ENCODE results near the gene FUNDC1.
"Not testable (repeated sequence)": the region's sequence is repeated elsewhere in the genome, so short reads cannot be mapped to it uniquely, and the experiment has no call there.

Gene FUNDC1

DNA sequence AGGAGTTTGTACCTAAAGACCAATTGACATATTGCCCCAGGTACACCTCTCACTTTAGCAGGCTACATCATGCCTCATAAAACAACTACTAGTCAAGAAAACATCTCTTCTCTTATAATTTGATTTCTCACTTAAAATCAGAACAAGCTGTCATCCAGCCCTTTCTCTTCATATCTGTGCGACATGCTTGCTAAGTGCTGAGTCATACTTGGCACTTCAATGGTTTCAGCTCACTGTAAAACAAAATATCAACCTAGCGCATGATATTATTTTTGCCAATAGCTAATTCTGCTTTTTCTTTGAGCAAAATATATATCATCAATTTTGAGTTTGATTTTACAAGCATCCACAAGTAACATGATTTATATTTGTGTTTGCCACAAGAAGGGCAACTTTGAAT is 27.9 kb upstream of the FUNDC1 start:
- H3K79me2 ChIP-seq (ENCODE audit: insufficient read depth, low read depth): no peaks in the 10 kb centered on the region
- TF ChIP-seq, protein P1, sequence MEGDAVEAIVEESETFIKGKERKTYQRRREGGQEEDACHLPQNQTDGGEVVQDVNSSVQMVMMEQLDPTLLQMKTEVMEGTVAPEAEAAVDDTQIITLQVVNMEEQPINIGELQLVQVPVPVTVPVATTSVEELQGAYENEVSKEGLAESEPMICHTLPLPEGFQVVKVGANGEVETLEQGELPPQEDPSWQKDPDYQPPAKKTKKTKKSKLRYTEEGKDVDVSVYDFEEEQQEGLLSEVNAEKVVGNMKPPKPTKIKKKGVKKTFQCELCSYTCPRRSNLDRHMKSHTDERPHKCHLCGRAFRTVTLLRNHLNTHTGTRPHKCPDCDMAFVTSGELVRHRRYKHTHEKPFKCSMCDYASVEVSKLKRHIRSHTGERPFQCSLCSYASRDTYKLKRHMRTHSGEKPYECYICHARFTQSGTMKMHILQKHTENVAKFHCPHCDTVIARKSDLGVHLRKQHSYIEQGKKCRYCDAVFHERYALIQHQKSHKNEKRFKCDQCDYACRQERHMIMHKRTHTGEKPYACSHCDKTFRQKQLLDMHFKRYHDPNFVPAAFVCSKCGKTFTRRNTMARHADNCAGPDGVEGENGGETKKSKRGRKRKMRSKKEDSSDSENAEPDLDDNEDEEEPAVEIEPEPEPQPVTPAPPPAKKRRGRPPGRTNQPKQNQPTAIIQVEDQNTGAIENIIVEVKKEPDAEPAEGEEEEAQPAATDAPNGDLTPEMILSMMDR (conservative IDR thresholded peaks at IDR 0.05; ENCODE audit: low read depth, low read length): no peak
- H3K4me3 ChIP-seq (IDR thresholded peaks at IDR 0.05; ENCODE audit: insufficient read depth, low read depth, low read length): no peak overlapping the region
- H3K27me3 ChIP-seq (ENCODE audit: insufficient read depth, low read depth): no peaks in the 10 kb centered on the region
- no peak overlapping the region for H3K9ac ChIP-seq
- H3K36me3 ChIP-seq (ENCODE audit: insufficient read depth): no peaks in the 10 kb centered on the region
- H3K27ac ChIP-seq: no peak overlapping the region
- H3K4me2 ChIP-seq: no peak overlapping the region
- H2AFZ ChIP-seq (ENCODE audit: low read depth): no peak overlapping the region
- no peaks in the 10 kb centered on the region for H3K4me1 ChIP-seq (ENCODE audit: low read depth, poor library complexity, severe bottlenecking)
- no peaks in the 10 kb centered on the region for H4K20me1 ChIP-seq (ENCODE audit: insufficient read depth)

DNA sequence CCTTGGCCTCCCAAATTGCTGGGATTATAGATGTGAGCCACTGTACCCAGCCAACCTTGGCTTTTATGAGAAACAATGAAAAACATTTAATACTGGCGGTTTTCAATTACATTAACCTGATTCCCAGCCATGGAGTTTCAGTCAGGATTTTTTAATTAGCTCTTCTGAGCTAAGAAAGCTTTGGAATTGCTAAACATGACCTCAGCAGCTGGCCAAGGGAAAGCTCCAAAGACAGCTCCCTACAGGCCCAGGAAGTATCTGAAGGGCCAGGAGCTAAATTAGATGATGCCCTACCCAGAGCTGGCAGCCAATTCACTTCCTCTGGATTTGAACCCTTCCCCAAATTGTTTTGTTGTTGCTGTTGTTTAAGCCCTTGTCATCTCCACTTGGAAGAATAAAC is 26.5 kb upstream of the FUNDC1 start:
- Histone ChIP-seq H3K27me3 (ENCODE audit: insufficient read depth, low read depth) (no peaks in the 10 kb centered on the region), H4K20me1 (ENCODE audit: insufficient read depth) (no peaks in the 10 kb centered on the region), H3K4me2 (no peak overlapping the region), H3K9ac (no peak overlapping the region), H3K36me3 (ENCODE audit: insufficient read depth) (no peaks in the 10 kb centered on the region), H3K79me2 (ENCODE audit: insufficient read depth, low read depth) (no peaks in the 10 kb centered on the region), H3K4me3 (IDR thresholded peaks at IDR 0.05; ENCODE audit: insufficient read depth, low read depth, low read length) (no peak overlapping the region), H3K27ac (no peak overlapping the region), H2AFZ (ENCODE audit: low read depth) (no peak overlapping the region), H3K4me1 (ENCODE audit: low read depth, poor library complexity, severe bottlenecking) (no peaks in the 10 kb centered on the region)
- TF ChIP-seq, protein P1 (conservative IDR thresholded peaks at IDR 0.05; ENCODE audit: low read depth, low read length): no peak

DNA sequence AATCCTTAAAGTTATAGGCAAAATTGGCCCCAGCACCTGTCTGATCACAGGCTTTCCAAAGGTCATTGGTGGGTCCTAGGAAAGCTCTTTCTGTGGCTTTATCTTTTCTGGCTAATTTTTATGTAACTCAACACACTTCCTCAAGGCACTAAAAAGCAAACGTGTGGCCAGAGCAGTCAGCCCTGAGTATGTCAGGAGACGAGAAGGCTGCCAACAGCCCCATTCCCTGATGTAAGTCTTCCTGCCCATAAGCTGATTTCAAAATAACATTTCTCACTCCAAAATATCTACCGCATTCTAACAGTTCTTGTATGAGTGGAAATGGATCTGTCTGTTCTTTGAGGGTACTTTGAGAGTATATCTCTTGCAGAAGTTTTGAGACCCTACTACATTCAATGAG is 25.5 kb upstream of the FUNDC1 start:
- H3K4me1 ChIP-seq (ENCODE audit: low read depth, poor library complexity, severe bottlenecking): no peaks in the 10 kb centered on the region
- H3K4me2 ChIP-seq: no peak overlapping the region
- no peaks in the 10 kb centered on the region for H3K36me3 ChIP-seq (ENCODE audit: insufficient read depth)
- TF ChIP-seq, protein P1 (conservative IDR thresholded peaks at IDR 0.05; ENCODE audit: low read depth, low read length): no peak
- H3K27me3 ChIP-seq (ENCODE audit: insufficient read depth, low read depth): no peaks in the 10 kb centered on the region
- H3K79me2 ChIP-seq (ENCODE audit: insufficient read depth, low read depth): no peaks in the 10 kb centered on the region
- H3K27ac ChIP-seq: no peak overlapping the region
- no peak overlapping the region for H3K4me3 ChIP-seq (IDR thresholded peaks at IDR 0.05; ENCODE audit: insufficient read depth, low read depth, low read length)
- H3K9ac ChIP-seq: no peak overlapping the region
- H4K20me1 ChIP-seq (ENCODE audit: insufficient read depth): no peaks in the 10 kb centered on the region
- H2AFZ ChIP-seq (ENCODE audit: low read depth): no peak overlapping the region

DNA sequence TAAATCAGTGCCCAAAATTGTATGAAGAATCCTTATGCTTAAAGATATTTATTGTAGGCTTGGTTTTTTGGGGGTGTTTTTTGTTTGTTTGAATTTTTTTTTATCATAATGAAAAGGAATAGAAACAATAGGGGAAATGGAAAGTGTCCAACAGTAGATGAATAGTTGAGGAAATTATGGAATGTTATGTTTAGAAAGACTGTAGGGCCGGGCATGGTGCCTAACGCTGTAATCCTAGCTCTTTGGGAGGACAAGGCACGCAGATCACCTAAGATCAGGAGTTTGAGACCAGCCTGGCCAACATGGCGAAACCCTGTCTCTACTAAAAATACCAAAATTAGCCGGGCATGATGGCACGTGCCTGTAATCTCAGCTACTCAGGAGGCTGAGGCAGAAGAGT is 19.2 kb upstream of the FUNDC1 start:
- H4K20me1 ChIP-seq (ENCODE audit: insufficient read depth); H3K4me1 ChIP-seq (ENCODE audit: low read depth, poor library complexity, severe bottlenecking); H3K27me3 ChIP-seq (ENCODE audit: insufficient read depth, low read depth); H3K36me3 ChIP-seq (ENCODE audit: insufficient read depth); H2AFZ ChIP-seq (ENCODE audit: low read depth); H3K9ac ChIP-seq; H3K27ac ChIP-seq; H3K4me3 ChIP-seq (IDR thresholded peaks at IDR 0.05; ENCODE audit: insufficient read depth, low read depth, low read length); H3K79me2 ChIP-seq (ENCODE audit: insufficient read depth, low read depth); H3K4me2 ChIP-seq: not testable (repeated sequence)

DNA sequence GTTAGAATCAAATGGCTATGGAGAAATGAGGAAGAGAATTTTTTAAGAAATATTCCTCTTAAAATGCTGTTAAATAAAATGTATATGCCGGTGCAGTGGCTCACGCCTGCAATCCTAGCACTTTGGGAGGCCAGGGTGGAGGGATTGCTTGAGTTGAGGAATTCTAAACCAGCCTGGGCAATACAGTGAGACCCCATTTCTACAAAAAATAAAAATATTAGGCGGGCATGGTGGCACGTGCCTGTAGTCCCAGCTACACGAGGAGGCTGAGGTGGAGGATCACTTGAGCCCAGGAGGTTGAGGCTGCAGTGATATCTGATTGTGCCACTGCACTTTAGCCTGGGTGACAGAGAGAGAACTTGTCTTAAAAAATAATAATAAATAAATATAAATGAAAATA is 7.9 kb upstream of the FUNDC1 start:
- no peaks in the 10 kb centered on the region for H4K20me1 ChIP-seq (ENCODE audit: insufficient read depth)
- TF ChIP-seq, protein P1 (conservative IDR thresholded peaks at IDR 0.05; ENCODE audit: low read depth, low read length): no peak
- H3K27ac ChIP-seq: no peak overlapping the region
- H3K9ac ChIP-seq: no peak overlapping the region
- no peaks in the 10 kb centered on the region for H3K79me2 ChIP-seq (ENCODE audit: insufficient read depth, low read depth)
- no peak overlapping the region for H3K4me3 ChIP-seq (IDR thresholded peaks at IDR 0.05; ENCODE audit: insufficient read depth, low read depth, low read length)
- H3K4me2 ChIP-seq: no peak overlapping the region
- H3K4me1 ChIP-seq (ENCODE audit: low read depth, poor library complexity, severe bottlenecking): no peaks in the 10 kb centered on the region
- no peaks in the 10 kb centered on the region for H3K36me3 ChIP-seq (ENCODE audit: insufficient read depth)
- H2AFZ ChIP-seq (ENCODE audit: low read depth): no peak overlapping the region
- H3K27me3 ChIP-seq (ENCODE audit: insufficient read depth, low read depth): no peaks in the 10 kb centered on the region

DNA sequence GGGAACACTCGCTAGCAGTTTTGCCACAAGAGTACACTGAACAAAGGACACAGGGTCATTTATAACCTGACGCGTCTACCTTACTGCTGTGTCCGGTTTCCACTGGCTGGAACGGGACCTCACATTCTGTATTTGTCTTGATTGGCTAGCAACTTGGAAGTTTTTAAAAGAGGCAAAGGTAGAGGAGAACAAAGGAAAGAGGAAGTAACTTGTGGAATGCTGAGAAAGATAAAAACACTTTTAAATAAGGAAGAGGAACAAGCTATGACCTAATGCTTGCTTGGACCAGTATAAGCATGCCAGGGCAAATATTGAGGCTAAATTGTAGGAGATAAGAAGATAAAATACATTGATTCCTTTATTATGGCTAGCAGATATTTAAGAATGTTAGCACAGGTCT is 2.8 kb upstream of the FUNDC1 start:
- H3K4me2 ChIP-seq; H3K27ac ChIP-seq; H3K4me1 ChIP-seq (ENCODE audit: low read depth, poor library complexity, severe bottlenecking); H3K9ac ChIP-seq; H3K79me2 ChIP-seq (ENCODE audit: insufficient read depth, low read depth); H4K20me1 ChIP-seq (ENCODE audit: insufficient read depth); H3K36me3 ChIP-seq (ENCODE audit: insufficient read depth); H3K27me3 ChIP-seq (ENCODE audit: insufficient read depth, low read depth); H2AFZ ChIP-seq (ENCODE audit: low read depth); H3K4me3 ChIP-seq (IDR thresholded peaks at IDR 0.05; ENCODE audit: insufficient read depth, low read depth, low read length): not testable (repeated sequence)

All from KMS-11 (cell line).